ENCODE data around the gene FERMT3. TPM values are rescaled to one million over a fixed set of nuclear protein-coding genes. Genes with fewer than 3 reads are reported as not detected.

The FERMT3 gene
- total RNA-seq, 6 experiments from 2014 or later: 5.1 to 17.3 (median 8.1) TPM

- ATAC-seq (no peak), DNase-seq (no peak)
- H3K4me3 ChIP-seq: no peak overlapping the region
- intact Hi-C loops (cut with DNase I): no loop called here
- TF ChIP-seq CTCF (IDR thresholded peaks at IDR 0.05) (no peak), POLR2A (IDR thresholded peaks at IDR 0.05) (no peak)
- H3K9me3 ChIP-seq: no peaks in the 10 kb centered on the region
- H3K4me1 ChIP-seq: no peaks in the 10 kb centered on the region
- no peaks in the 10 kb centered on the region for H3K27me3 ChIP-seq
- no peak overlapping the region for H3K27ac ChIP-seq
- WGBS (ENCODE audit: insufficient coverage, low coverage, low lambda C conversion rate, missing lambda C conversion rate): 63% methylated on average over 3 of the region's 4 CpGs
- H3K36me3 ChIP-seq: peaks cover 0 to 5% (median 0%) of the 10 kb centered on the region in 4 donors
These were observed 53.1 kb downstream of the FERMT3 start for GRCh38 chr11:64259533-64260067.

GRCh38 chr11:64260147-64260708 is 53.7 kb downstream of the FERMT3 start:
- DNase-seq: no peak

GRCh38 chr11:64261556-64262080 is 55.1 kb downstream of the FERMT3 start:
- Histone ChIP-seq H3K4me1 (no peaks in the 10 kb centered on the region), H3K36me3 (peaks cover 0 to under 1% (median 0%) of the 10 kb centered on the region in 4 donors), H3K27me3 (no peaks in the 10 kb centered on the region), H3K27ac (no peak overlapping the region), H3K4me3 (no peak overlapping the region), H3K9me3 (no peaks in the 10 kb centered on the region)
- no peak for ATAC-seq
- 93% methylated on average over 3 of the region's 18 CpGs for WGBS (ENCODE audit: insufficient coverage, low coverage, low lambda C conversion rate, missing lambda C conversion rate)
- no peak for DNase-seq
- TF ChIP-seq CTCF (IDR thresholded peaks at IDR 0.05) (no peak), POLR2A (IDR thresholded peaks at IDR 0.05) (no peak)
- intact Hi-C loops (cut with DNase I): no loop called here

More at GRCh38 chr11:64260147-64260708, 53.7 kb downstream of the FERMT3 start:
- Histone ChIP-seq H3K4me3 (no peak overlapping the region), H3K27ac (no peak overlapping the region), H3K36me3 (peaks cover 0 to 5% (median 0%) of the 10 kb centered on the region in 4 donors), H3K4me1 (no peaks in the 10 kb centered on the region), H3K27me3 (no peaks in the 10 kb centered on the region), H3K9me3 (no peaks in the 10 kb centered on the region)
- 87% methylated on average over 4 of the region's 6 CpGs for WGBS (ENCODE audit: insufficient coverage, low coverage, low lambda C conversion rate, missing lambda C conversion rate)
- intact Hi-C loops (cut with DNase I): no loop called here
- ATAC-seq: no peak
- TF ChIP-seq POLR2A (IDR thresholded peaks at IDR 0.05) (no peak), CTCF (IDR thresholded peaks at IDR 0.05) (no peak)

- DNase-seq (no peak), ATAC-seq (no peak)
- no peak overlapping the region for H3K27ac ChIP-seq
- TF ChIP-seq POLR2A (IDR thresholded peaks at IDR 0.05): no peak
- no peak for TF ChIP-seq CTCF (IDR thresholded peaks at IDR 0.05)
- intact Hi-C loops (cut with DNase I): no loop called here
- no peaks in the 10 kb centered on the region for H3K36me3 ChIP-seq
- H3K27me3 ChIP-seq: no peaks in the 10 kb centered on the region
- 94% methylated on average over 23 of the region's 42 CpGs for WGBS (ENCODE audit: insufficient coverage, low coverage, low lambda C conversion rate, missing lambda C conversion rate)
- no peak overlapping the region for H3K4me3 ChIP-seq
- no peaks in the 10 kb centered on the region for H3K9me3 ChIP-seq
- no peaks in the 10 kb centered on the region for H3K4me1 ChIP-seq
These were observed 55.9 kb downstream of the FERMT3 start for GRCh38 chr11:64262271-64263002.
